GM12872 (cell line): ENCODE results near the gene AGA.

Experiments
- CTCF ChIP-seq: IDR thresholded peaks from 3 replicates; pipeline ENCODE4 v1.5.1; 2011; ENCODE audit warnings: low read depth, mild to moderate bottlenecking, low read length, moderate library complexity; ENCODE audit not compliant: insufficient read depth

AGA gene

GRCh38 chr4:177419434-177419833 lies 22.8 kb downstream of the AGA start:
- no peak for TF ChIP-seq CTCF

DNA sequence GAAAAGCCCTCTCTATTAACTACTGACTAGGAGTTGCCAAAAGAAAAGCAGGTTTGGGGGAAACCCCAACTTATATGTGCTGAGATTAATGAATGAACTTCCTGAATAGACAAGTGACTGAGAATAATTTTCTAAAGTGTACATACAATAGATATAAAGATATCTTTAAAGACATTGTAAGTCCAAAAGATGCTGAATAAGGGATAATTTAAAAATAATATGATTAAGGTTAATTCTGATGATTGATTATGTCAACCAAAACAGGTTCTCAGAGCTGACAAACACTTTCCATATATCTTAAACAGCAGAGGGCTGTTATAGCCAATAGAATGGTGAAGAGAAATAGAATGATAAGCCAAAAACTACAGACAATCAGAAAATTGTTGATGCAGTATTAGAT lies 28.6 kb downstream of the AGA start:
- TF ChIP-seq CTCF: no peak

GRCh38 chr4:177413076-177413475 lies 29.2 kb downstream of the AGA start:
- no peak for TF ChIP-seq CTCF

GRCh38 chr4:177411996-177412395 lies 30.2 kb downstream of the AGA start:
- TF ChIP-seq CTCF: no peak

DNA sequence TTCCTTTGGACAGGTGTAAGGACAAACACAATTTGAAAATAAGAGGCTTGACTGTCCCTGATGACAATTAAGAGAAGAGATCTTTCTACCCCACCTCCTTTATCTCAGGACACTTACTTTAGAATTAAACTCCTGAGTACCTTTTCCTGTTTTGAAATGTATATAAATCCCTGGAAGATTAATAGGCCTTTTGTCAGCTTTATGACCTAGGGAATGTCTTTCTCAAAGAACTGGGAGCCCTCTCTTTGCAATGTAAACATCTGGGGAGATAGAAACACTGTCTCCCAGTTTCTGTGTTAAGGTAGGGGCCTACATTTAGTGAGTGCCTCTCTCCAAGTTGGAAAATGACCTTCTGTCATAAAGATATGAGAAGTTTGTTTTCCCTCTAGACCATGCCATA lies 31.7 kb downstream of the AGA start:
- no peak for TF ChIP-seq CTCF

DNA sequence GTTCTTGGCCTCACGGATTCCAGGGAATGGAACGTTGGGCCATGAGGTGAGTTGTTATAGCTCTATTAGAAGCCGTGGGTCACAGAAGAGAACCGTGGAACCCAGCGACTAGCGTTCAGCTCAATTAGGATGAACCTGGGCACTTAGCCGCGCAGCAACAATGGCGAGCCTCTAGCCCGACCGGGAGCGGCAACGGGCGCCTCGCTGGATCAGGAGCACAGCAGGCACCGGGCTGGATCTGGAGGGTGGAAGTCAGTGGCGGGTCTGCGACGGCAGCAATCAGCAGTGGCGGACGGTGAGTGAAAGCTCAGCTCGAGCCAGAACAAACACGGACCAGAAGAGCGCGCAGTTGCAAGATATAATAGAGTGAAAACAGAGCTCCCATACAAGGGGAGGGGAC lies 34.2 kb downstream of the AGA start:
- TF ChIP-seq CTCF: no peak

DNA sequence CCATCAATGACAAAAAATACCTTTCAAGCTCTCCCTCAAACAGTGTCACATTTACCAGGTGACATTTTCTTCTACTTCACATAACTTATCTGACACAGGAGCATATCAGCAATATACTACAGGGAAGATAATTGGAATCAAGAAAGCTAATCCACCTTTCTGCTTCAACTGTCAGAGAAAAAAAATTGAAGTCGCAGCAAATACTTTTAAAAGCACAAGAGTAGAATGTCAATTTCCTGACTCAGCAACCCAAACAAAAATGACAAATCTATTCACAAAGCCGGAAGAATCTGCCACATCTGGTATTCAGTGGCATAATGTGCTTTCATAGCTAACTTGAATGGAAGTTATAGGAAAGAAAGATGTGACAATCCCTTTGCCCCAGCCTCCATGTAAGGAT lies 36.7 kb downstream of the AGA start:
- TF ChIP-seq CTCF: no peak

DNA sequence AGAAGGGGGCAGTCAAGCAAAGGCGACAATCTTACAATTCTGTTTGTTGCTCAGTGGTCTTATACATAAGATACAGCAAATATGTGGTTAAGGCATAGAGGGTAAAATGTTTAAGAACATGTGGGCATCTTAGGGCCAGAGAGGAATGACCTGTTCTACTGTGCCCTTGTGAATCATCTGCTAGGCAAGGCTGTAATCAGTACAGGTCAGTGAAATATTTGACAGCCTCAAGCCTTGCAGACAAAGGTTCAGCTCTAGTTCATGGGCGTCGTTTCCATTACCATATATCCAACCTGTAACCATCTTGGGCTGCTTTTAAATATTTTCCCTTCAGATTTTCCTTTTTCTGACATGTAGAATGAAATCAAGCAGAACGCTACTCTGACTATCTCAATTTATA lies 37.3 kb downstream of the AGA start:
- TF ChIP-seq CTCF: no peak
